VCaP (cell line): ENCODE data around the gene WWOX.

ENCODE experiments used
- H3K27ac ChIP-seq: fragments of 450-650 bp; 2 replicates; pipeline ENCODE4 v1.5.1; 2017
- TF ChIP-seq, protein P1 (sequence below): fragments of 450-650 bp; conservative IDR thresholded peaks from 2 replicates; pipeline ENCODE4 v1.5.1; 2017; ENCODE audit warnings: mild to moderate bottlenecking, moderate library complexity

The WWOX gene

DNA sequence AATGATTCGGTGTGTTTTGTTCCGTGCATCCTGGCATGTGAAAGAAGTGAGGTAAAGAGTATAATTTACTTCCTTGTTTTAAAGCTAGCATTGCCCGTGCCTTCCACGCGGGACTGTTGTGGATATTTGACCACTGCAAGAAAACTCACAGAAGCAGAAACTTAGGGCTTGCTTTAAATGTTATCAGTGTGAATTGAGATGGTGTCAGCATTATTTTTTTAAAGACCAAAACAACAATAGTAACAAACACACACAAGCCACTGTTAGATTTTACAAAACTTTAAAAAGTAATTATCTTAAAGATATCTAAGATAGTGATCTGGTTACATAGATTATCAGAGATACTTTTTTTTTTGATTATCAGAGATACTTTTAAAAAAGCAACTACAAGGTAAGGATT, 47.4 kb downstream of the WWOX start:
- TF ChIP-seq, protein P1, sequence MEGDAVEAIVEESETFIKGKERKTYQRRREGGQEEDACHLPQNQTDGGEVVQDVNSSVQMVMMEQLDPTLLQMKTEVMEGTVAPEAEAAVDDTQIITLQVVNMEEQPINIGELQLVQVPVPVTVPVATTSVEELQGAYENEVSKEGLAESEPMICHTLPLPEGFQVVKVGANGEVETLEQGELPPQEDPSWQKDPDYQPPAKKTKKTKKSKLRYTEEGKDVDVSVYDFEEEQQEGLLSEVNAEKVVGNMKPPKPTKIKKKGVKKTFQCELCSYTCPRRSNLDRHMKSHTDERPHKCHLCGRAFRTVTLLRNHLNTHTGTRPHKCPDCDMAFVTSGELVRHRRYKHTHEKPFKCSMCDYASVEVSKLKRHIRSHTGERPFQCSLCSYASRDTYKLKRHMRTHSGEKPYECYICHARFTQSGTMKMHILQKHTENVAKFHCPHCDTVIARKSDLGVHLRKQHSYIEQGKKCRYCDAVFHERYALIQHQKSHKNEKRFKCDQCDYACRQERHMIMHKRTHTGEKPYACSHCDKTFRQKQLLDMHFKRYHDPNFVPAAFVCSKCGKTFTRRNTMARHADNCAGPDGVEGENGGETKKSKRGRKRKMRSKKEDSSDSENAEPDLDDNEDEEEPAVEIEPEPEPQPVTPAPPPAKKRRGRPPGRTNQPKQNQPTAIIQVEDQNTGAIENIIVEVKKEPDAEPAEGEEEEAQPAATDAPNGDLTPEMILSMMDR = no peak
- no peak overlapping the region for H3K27ac ChIP-seq

DNA sequence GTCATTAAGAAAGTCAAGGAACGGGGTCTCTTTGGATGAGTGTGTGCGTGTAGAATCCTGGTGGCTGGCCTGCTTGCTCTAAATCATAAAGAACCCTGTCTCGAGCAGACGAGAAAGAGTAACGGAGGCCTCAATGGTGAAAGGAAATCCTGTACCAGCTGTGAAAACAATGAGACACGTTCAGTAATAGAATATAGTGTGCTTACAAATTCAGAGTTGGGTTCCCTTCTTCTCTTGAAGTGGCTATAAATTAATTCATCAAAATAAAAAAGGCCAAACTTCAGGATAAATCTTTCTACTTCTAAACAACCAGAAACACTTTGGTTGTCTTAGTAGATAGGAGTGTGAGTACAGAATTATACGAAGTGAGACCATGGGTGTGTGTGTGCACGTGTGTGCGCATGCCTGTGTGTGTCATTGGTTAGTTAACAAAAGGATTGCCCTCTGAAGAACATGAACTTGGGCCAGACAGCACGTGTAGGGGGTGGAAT, 48.5 kb downstream of the WWOX start:
- TF ChIP-seq, protein P1 = no peak
- H3K27ac ChIP-seq = no peak overlapping the region

DNA sequence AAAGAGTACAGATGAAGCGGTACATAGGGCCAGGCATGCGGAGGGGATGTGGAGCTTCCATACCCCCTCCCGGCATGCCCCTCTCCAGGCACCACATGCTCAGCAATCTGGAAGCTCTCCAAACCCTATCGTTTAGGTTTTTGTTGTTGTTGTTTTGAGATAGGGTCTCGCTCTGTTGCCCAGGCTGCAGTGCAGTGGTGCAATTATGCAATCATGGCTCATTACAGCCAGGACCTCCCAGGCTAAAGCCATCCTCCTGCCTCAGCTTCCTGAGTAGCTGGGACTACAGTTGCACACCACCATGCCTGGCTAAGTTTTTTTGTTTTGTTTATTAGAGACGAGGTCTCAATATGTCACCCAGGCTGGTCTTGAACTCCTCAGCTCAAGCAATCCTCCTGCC, 50.8 kb downstream of the WWOX start:
- TF ChIP-seq, protein P1 = no peak
- no peak overlapping the region for H3K27ac ChIP-seq

DNA sequence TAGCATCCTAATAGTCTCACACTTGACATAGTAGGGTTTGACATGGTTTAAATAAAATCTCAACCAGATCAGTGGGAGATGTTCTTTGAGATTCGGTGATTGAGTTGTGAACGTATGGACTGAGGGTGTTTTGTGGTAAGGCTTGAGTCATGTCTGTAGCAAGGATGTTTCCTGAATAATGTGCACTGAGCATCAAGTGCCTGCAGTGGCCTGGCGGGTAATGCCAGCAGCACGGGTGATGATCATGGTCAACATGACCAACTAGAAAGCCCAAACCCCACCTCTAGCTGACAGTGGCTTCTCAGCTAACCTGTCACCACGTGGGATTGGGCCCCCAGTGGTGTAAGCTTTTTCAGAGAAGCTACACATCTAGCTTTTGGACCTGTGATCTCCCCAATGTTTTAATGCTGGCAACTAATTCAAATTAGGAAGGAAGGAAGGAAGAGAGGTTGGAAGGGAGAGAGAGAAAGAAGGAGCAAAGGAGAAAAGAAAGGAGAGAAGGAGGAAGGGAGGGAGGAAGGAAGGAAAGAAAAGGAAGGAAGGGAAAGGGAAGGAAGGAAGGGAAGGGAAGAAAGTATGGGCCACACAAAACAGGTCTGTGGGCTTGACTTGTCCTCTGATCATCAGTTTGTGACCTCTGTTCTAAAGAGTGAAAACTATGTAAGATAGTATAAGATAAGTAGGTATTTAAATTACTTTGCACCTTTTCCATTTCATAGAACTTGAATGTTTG, 55.4 kb downstream of the WWOX start:
- peak overlapping the region; percentile 79 for H3K27ac ChIP-seq
- TF ChIP-seq, protein P1 = no peak

DNA sequence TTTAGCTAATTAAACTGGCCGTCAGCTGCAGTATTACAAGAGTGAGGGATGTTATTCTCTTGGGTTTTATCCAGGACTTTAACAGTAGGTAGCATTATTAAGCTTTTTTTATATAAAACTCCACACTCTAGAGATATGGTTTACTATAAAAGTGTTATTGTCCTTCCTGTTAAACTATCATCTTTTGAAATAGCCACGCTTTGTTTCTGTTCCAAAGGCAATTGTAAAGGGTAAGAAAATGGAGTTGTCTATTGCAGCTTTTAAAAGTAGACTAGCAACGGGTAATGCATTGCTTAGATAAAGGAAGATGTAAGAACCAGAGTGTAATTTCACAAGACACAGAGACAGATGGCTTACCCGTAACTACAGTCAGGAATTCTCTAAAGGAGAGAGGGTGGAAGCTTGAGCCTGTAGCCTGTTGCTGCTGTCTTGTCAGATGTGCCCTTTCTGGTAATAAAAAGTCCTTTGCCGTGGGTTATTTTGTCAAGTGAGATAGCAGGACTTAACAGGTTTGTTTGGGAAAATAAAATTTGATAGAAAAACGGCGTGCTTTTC, 56.4 kb downstream of the WWOX start:
- TF ChIP-seq, protein P1 = no peak
- peak overlapping the region; percentile 79 for H3K27ac ChIP-seq

DNA sequence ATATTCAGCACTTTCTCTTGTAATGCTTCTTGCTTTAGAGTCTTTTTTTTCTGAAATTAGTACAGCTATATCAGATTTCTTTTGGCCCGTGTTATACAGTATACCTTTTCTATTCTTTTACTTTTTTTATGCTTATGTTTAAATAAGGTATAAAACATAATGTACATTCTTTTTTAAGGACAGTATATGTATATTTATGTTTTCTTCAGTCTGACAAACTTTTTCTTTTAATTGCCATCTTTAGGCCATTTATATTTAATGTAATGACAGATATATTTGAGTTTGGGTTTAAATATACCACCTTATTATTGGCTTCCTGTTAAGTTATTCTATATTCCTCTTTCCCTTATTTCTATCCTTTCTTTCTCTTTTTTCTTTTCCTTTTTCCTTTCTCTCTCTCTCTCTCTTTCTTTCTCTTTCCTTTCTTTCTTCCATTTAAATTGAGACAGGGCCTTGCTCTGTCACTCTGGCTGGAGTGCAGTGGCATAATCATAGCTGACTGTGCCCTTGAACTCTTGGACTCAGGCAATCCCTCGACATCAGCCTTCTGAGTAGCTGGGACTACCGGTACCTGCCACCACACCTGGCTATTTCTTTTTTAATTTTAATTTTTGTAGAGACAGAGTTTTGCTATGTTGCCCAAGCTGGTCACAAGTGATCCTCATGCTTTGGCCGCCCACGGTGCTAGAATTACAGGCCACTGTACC, 61.7 kb downstream of the WWOX start:
- H3K27ac ChIP-seq = no peak overlapping the region
- TF ChIP-seq, protein P1 = no peak
